ENCODE measurements around the gene LIN28A. TPM values are rescaled to one million over a fixed set of nuclear protein-coding genes. Genes with fewer than 3 reads are reported as not detected.

The LIN28A gene
- total and polyA plus RNA-seq, 4 donors, result not detected

- no peaks in the 10 kb centered on the region for H3K4me1 ChIP-seq (ENCODE audit: control insufficient read depth in 4 of 4, insufficient read depth in 4 of 4, low read length in 3 of 4)
- no peak overlapping the region for H3K9ac ChIP-seq (ENCODE audit: low read depth in 1 of 2, low read length in 2 of 2)
- no peaks in the 10 kb centered on the region for H3K36me3 ChIP-seq (ENCODE audit: control insufficient read depth in 4 of 4, insufficient read depth in 3 of 4, low read depth in 1 of 4, low read length in 3 of 4)
- no peak overlapping the region for H3K4me3 ChIP-seq (ENCODE audit: low read depth in 1 of 3, low read length in 3 of 3)
- H3K27ac ChIP-seq (ENCODE audit: low read depth in 1 of 2, low read length in 2 of 2), result no peak overlapping the region
- no peaks in the 10 kb centered on the region for H3K9me3 ChIP-seq (ENCODE audit: control insufficient read depth in 4 of 4, low read length in 3 of 4)
- peaks cover 0 to 3% (median 1%) of the 10 kb centered on the region in 4 donors for H3K27me3 ChIP-seq (ENCODE audit: control insufficient read depth in 4 of 4, insufficient read depth in 4 of 4, low read length in 3 of 4)
- TF ChIP-seq, protein P1, sequence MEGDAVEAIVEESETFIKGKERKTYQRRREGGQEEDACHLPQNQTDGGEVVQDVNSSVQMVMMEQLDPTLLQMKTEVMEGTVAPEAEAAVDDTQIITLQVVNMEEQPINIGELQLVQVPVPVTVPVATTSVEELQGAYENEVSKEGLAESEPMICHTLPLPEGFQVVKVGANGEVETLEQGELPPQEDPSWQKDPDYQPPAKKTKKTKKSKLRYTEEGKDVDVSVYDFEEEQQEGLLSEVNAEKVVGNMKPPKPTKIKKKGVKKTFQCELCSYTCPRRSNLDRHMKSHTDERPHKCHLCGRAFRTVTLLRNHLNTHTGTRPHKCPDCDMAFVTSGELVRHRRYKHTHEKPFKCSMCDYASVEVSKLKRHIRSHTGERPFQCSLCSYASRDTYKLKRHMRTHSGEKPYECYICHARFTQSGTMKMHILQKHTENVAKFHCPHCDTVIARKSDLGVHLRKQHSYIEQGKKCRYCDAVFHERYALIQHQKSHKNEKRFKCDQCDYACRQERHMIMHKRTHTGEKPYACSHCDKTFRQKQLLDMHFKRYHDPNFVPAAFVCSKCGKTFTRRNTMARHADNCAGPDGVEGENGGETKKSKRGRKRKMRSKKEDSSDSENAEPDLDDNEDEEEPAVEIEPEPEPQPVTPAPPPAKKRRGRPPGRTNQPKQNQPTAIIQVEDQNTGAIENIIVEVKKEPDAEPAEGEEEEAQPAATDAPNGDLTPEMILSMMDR (IDR thresholded peaks at IDR 0.05; ENCODE audit: low read depth, low read length, missing input control), result no peak
- TF ChIP-seq HNF4G (IDR thresholded peaks at IDR 0.05) (no peak), YY1 (IDR thresholded peaks at IDR 0.05) (no peak), TAF1 (conservative IDR thresholded peaks at IDR 0.05) (no peak), FOXA1 (IDR thresholded peaks at IDR 0.05) (no peak), GABPA (IDR thresholded peaks at IDR 0.05 in 1 of 2, conservative IDR thresholded peaks at IDR 0.05 in 1 of 2) (no peak), MAX (IDR thresholded peaks at IDR 0.05) (no peak), JUND (IDR thresholded peaks at IDR 0.05) (no peak), EGR1 (IDR thresholded peaks at IDR 0.05; ENCODE audit: low read depth in 2 of 2) (no peak), RXRA (IDR thresholded peaks at IDR 0.05) (no peak)
- WGBS, result 50% methylated on average over 5 of the region's 5 CpGs
- no peak for DNase-seq (ENCODE audit: low spot score)
These were observed 8.3 kb downstream of the LIN28A start for GRCh38 chr1:26418865-26419349.

GRCh38 chr1:26419494-26419893 is 8.9 kb downstream of the LIN28A start:
- Histone ChIP-seq H3K27ac (ENCODE audit: low read depth in 1 of 2, low read length in 2 of 2) (no peak overlapping the region), H3K27me3 (ENCODE audit: control insufficient read depth in 4 of 4, insufficient read depth in 4 of 4, low read length in 3 of 4) (peaks cover 0 to 3% (median 1%) of the 10 kb centered on the region in 4 donors), H3K9ac (ENCODE audit: low read depth in 1 of 2, low read length in 2 of 2) (no peak overlapping the region), H3K9me3 (ENCODE audit: control insufficient read depth in 4 of 4, low read length in 3 of 4) (no peaks in the 10 kb centered on the region), H3K4me1 (ENCODE audit: control insufficient read depth in 4 of 4, insufficient read depth in 4 of 4, low read length in 3 of 4) (no peaks in the 10 kb centered on the region), H3K4me3 (ENCODE audit: low read depth in 1 of 3, low read length in 3 of 3) (no peak overlapping the region), H3K36me3 (ENCODE audit: control insufficient read depth in 4 of 4, insufficient read depth in 3 of 4, low read depth in 1 of 4, low read length in 3 of 4) (no peaks in the 10 kb centered on the region)
- DNase-seq (ENCODE audit: low spot score), result no peak
- TF ChIP-seq HNF4A (conservative IDR thresholded peaks at IDR 0.05) (no peak), YY1 (IDR thresholded peaks at IDR 0.05) (no peak), EGR1 (IDR thresholded peaks at IDR 0.05; ENCODE audit: low read depth in 2 of 2) (no peak), REST (IDR thresholded peaks at IDR 0.05) (no peak), HNF4G (IDR thresholded peaks at IDR 0.05) (no peak), GABPA (IDR thresholded peaks at IDR 0.05 in 1 of 2, conservative IDR thresholded peaks at IDR 0.05 in 1 of 2) (no peak)
- TF ChIP-seq, protein P2, sequence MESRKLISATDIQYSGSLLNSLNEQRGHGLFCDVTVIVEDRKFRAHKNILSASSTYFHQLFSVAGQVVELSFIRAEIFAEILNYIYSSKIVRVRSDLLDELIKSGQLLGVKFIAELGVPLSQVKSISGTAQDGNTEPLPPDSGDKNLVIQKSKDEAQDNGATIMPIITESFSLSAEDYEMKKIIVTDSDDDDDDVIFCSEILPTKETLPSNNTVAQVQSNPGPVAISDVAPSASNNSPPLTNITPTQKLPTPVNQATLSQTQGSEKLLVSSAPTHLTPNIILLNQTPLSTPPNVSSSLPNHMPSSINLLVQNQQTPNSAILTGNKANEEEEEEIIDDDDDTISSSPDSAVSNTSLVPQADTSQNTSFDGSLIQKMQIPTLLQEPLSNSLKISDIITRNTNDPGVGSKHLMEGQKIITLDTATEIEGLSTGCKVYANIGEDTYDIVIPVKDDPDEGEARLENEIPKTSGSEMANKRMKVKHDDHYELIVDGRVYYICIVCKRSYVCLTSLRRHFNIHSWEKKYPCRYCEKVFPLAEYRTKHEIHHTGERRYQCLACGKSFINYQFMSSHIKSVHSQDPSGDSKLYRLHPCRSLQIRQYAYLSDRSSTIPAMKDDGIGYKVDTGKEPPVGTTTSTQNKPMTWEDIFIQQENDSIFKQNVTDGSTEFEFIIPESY (IDR thresholded peaks at IDR 0.05), result no peak
- TF ChIP-seq, protein P1 (IDR thresholded peaks at IDR 0.05; ENCODE audit: low read depth, low read length, missing input control), result no peak
- 84% methylated on average over 2 of the region's 2 CpGs for WGBS

Measured in liver (tissue), 9 donors.